HG03196 (cell line): ENCODE results near the gene TCAP.

Experiments used
- ATAC-seq: cut with Tn5 transposase; IDR thresholded peaks from one replicate; pipeline ENCODE4 v1.9.1; 2021; ENCODE audit not compliant: unreplicated experiment

TCAP gene

GRCh38 chr17:39648616-39649366 lies 16.4 kb upstream of the TCAP start:
- no peak for ATAC-seq

DNA sequence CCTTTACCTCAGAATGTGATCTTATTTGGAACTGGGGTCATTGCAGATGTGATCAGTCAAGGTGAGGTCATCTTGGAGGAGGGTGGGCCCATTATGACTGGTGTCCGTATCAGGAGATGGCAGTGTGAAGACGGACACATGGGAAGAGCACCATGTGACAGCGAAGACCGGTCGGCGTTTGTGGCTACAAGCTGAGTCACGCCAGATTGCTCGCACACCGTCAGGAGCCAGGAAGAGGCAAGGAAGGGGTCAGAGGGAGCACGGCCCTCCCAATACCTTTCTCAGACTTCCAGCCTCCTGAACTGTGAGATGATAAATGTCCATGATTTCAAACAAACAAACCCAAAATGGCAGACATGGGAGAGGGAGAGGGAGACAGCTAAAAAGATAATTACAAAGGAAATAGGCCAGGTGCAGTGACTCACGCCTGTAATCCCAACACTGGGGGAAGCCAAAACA lies 15.0 kb upstream of the TCAP start:
- ATAC-seq, result no peak

- no peak for ATAC-seq
Measured at GRCh38 chr17:39651923-39652586, 13.1 kb upstream of the TCAP start.

GRCh38 chr17:39652587-39653315 lies 12.4 kb upstream of the TCAP start:
- no peak for ATAC-seq

DNA sequence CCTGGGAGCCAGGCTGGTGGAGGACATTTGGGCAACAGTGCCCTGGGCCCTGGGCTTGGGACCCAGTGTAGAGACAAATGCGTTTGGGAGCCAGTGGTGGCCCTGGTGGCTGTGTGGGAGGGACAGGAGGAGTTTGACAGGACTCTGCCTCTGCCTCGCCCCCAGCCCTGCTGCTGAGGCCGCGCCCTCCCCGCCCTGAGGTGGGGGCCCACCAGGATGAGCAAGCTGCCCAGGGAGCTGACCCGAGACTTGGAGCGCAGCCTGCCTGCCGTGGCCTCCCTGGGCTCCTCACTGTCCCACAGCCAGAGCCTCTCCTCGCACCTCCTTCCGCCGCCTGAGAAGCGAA lies 11.9 kb upstream of the TCAP start:
- ATAC-seq, result no peak

- ATAC-seq, result no peak
Measured at GRCh38 chr17:39653662-39654331, 11.4 kb upstream of the TCAP start.

DNA sequence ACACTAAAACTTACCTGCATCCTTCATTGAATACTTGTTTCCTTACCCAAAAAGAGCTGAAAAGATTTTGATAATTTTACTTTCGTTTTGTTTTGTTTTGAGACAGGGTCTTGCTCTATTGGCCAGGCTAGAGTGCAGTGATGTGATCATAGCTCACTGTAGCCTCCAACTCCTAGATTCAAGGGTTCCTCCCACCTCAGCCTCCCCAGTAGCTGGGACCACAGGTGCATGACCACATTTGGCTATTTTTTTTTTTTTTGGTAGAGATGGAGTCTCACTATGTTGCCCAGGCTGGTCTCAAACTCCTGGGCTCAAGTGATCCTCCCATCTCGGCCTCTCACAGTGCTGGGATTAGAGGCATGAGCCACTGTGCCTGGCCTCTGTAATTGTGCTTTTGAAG lies 10.0 kb upstream of the TCAP start:
- no peak for ATAC-seq

DNA sequence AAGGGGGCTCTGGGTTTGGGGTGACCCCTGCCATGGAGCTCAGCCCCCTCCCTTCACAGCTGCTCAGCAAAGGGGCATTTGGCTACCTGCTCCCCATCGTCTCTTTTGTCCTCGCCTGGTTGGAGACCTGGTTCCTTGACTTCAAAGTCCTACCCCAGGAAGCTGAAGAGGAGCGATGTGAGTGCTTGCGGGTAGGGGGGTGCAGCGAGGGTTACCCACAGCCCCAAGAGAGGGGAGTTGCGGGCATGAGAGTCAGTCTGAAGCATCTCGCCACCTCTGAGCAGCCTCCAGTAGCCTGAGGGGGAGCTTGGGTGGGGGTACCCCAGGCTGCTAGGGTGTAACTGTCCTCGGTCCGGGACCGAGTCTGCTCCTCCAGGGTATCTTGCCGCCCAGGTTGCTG lies 6.8 kb upstream of the TCAP start:
- no peak for ATAC-seq

DNA sequence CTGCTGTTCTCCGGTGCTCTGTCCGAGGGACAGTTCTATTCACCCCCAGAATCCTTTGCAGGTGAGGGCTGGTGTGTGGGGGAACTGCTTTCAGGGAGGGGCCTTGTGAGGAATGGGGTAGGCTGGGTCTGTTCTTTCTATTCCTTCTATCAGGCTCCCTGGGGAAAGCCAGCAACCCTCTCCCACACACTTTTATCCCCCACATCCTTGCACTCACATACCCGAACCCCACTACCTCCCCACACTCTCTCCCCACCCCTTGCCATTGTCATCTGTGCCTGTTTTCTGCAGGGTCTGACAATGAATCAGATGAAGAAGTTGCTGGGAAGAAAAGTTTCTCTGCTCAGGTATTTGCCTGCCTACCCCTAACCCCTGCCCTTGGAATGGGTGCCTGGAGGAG lies 6.4 kb upstream of the TCAP start:
- ATAC-seq, result no peak

DNA sequence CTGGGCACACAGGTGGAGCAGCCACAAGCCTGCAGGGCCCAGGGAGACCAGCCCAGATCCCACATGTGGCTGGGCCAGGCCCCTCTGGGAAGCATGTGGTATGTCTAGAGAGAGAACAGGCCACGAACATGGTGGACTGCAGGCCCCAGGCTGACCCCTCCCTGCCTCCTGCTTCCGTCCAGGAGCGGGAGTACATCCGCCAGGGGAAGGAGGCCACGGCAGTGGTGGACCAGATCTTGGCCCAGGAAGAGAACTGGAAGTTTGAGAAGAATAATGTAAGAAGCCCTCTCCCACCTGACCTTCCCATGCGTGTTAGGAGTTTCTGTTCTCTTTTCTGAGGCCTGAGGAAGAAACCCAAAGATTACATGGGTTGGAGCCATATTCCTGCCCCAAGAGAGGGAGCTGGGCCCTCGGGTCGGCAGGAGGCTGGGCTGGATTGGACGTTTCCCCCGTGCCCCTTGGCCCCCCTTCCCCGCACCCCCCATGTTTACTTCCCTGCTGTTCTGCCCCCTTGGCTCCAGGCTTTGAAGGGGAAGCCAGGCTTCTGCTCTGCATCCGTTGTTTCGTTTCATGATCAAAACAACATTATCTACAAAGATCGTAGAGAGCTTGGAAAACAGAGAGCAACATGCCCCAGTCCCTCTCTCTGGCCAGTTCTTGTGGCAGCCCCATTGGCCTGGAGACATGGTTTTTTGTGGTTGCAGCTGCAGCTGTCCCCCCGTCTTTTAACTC lies 5.7 kb upstream of the TCAP start:
- no peak for ATAC-seq

- ATAC-seq, result no peak
Measured at GRCh38 chr17:39660011-39660360, 5.2 kb upstream of the TCAP start.

- no peak for ATAC-seq
Measured at GRCh38 chr17:39660397-39661385, 4.5 kb upstream of the TCAP start.

GRCh38 chr17:39661744-39662541 lies 3.2 kb upstream of the TCAP start:
- ATAC-seq, result no peak

DNA sequence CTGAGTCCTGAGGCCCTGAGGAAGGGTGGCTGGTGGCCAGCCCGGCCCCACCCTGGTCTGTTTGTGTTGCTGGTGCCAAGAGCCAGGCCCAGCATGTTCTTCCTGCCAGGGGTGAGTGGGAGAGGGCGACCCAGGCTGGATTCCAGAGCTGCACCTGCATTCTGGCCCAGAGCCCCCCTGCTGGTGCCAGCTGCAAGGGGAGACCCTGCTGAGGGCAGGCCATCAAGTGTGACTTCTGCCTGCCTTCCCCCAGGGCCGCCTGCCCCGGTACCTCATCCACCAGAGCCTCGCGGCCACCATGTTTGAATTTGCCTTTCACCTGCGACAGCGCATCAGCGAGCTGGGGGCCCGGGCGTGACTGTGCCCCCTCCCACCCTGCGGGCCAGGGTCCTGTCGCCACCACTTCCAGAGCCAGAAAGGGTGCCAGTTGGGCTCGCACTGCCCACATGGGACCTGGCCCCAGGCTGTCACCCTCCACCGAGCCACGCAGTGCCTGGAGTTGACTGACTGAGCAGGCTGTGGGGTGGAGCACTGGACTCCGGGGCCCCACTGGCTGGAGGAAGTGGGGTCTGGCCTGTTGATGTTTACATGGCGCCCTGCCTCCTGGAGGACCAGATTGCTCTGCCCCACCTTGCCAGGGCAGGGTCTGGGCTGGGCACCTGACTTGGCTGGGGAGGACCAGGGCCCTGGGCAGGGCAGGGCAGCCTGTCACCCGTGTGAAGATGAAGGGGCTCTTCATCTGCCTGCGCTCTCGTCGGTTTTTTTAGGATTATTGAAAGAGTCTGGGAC lies 2.4 kb upstream of the TCAP start:
- no peak for ATAC-seq

GRCh38 chr17:39663340-39663687 lies 1.8 kb upstream of the TCAP start:
- ATAC-seq, result no peak

DNA sequence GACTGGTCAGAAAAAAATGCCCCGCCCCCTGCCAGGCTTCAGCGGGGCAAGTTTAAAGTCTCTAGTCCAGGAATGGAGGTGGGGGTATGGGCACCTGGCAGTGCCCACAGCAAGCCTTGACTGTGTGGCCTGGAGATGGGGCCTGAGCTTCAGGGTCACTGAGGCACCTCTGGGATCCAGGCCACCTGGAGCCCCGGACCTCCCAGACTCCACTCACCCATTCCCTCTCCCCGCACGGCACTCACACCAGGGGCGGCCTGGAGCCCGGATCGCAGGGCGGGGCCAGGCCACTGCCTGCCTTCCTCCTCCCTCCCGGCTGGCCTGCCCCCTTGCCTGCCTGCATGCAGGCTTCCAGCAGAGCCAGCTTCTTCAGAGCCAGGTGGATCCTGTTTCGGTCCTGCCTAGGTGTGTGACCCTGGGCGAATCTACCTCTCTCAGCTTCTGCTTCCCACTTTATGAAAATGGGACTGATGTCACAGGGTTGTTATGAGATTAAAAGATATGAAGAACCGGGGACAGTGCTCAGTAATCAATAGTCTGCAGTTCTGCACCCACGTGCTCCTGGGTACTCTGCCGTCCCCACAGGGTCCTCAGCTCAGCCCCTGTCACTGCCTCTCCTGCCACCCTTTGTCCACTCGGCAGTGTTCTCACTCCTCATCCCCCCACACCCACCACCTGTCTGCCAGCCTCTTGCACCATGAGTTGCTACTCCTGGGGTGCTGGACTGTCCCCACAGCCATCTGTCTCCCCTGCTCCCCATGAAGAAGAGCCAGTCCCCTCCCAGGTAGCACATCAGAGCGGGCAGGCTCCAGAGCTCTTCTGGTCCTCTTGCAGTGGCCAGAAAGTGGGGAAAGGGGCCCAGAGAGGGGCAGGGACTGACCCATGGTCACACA lies 1.2 kb upstream of the TCAP start:
- no peak for ATAC-seq

DNA sequence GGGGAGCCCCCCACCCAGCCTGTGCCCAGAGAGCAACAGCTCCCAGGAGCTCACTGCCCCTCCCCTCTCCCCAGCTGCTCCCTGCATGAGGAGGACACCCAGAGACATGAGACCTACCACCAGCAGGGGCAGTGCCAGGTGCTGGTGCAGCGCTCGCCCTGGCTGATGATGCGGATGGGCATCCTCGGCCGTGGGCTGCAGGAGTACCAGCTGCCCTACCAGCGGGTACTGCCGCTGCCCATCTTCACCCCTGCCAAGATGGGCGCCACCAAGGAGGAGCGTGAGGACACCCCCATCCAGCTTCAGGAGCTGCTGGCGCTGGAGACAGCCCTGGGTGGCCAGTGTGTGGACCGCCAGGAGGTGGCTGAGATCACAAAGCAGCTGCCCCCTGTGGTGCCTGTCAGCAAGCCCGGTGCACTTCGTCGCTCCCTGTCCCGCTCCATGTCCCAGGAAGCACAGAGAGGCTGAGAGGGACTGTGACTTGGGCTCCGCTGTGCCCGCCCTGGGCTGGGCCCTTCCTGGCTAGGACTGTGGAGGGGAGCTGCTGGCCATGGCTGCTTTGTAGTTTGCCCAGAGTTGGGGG lies 584 bp downstream of the TCAP start:
- ATAC-seq, result no peak
